ENCODE data around the gene GSK3B.

Gene GSK3B

GRCh38 chr3:119885746-119886530, 208.3 kb downstream of the GSK3B start:
- DNase-seq (ENCODE audit: low spot score) (no peak), FAIRE-seq (no peak)

- no peak for FAIRE-seq
Observed at GRCh38 chr3:119884161-119884557, 210.1 kb downstream of the GSK3B start.

GRCh38 chr3:119883461-119884160, 210.6 kb downstream of the GSK3B start:
- DNase-seq (ENCODE audit: low spot score), result no peak
- FAIRE-seq, result no peak

More at GRCh38 chr3:119884161-119884557, 210.1 kb downstream of the GSK3B start:
- no peak for DNase-seq (ENCODE audit: low spot score)

GRCh38 chr3:119880966-119881365, 213.3 kb downstream of the GSK3B start:
- FAIRE-seq, result no peak
- DNase-seq (ENCODE audit: low spot score), result no peak

GRCh38 chr3:119873646-119874045, 220.6 kb downstream of the GSK3B start:
- FAIRE-seq, result no peak
- no peak for DNase-seq (ENCODE audit: low spot score)

GRCh38 chr3:119872773-119873172, 221.5 kb downstream of the GSK3B start:
- no peak for FAIRE-seq
- DNase-seq (ENCODE audit: low spot score), result no peak

- FAIRE-seq (no peak), DNase-seq (ENCODE audit: low spot score) (no peak)
Observed at GRCh38 chr3:119871571-119871970, 222.7 kb downstream of the GSK3B start.

- DNase-seq (ENCODE audit: low spot score), result no peak
- no peak for FAIRE-seq
Observed at GRCh38 chr3:119870512-119870911, 223.7 kb downstream of the GSK3B start.

GRCh38 chr3:119864476-119864875, 229.8 kb downstream of the GSK3B start:
- FAIRE-seq (no peak), DNase-seq (ENCODE audit: low spot score) (no peak)

GRCh38 chr3:119862616-119863015, 231.6 kb downstream of the GSK3B start:
- FAIRE-seq, result no peak

GRCh38 chr3:119861681-119862080, 232.6 kb downstream of the GSK3B start:
- FAIRE-seq (no peak), DNase-seq (ENCODE audit: low spot score) (no peak)

More at GRCh38 chr3:119862616-119863015, 231.6 kb downstream of the GSK3B start:
- DNase-seq (ENCODE audit: low spot score), result no peak

- DNase-seq (ENCODE audit: low spot score) (no peak), FAIRE-seq (no peak)
Observed at GRCh38 chr3:119859728-119860127, 234.5 kb downstream of the GSK3B start.

- DNase-seq (ENCODE audit: low spot score) (no peak), FAIRE-seq (no peak)
Observed at GRCh38 chr3:119858957-119859356, 235.3 kb downstream of the GSK3B start.

GRCh38 chr3:119856695-119857094, 237.6 kb downstream of the GSK3B start:
- DNase-seq (ENCODE audit: low spot score) (no peak), FAIRE-seq (no peak)

GRCh38 chr3:119849126-119849525, 245.1 kb downstream of the GSK3B start:
- FAIRE-seq, result no peak
- DNase-seq (ENCODE audit: low spot score), result no peak

- no peak for FAIRE-seq
- no peak for DNase-seq (ENCODE audit: low spot score)
Observed at GRCh38 chr3:119841808-119842471, 252.3 kb downstream of the GSK3B start.

- DNase-seq (ENCODE audit: low spot score) (no peak), FAIRE-seq (no peak)
Observed at GRCh38 chr3:119835556-119835955, 258.7 kb downstream of the GSK3B start.

- FAIRE-seq (no peak), DNase-seq (ENCODE audit: low spot score) (no peak)
Observed at GRCh38 chr3:119834754-119835370, 259.4 kb downstream of the GSK3B start.

GRCh38 chr3:119831941-119832371, 262.3 kb downstream of the GSK3B start:
- FAIRE-seq (no peak), DNase-seq (ENCODE audit: low spot score) (no peak)

- DNase-seq (ENCODE audit: low spot score) (no peak), FAIRE-seq (no peak)
Observed at GRCh38 chr3:119831022-119831421, 263.2 kb downstream of the GSK3B start.

- FAIRE-seq, result no peak
- no peak for DNase-seq (ENCODE audit: low spot score)
Observed at GRCh38 chr3:119829420-119829819, 264.8 kb downstream of the GSK3B start.
